HG02870 (cell line): ENCODE measurements around the gene SUPT5H.

Source experiments
- ATAC-seq: cut with Tn5 transposase; IDR thresholded peaks from one replicate; pipeline ENCODE4 v1.9.1; 2021; ENCODE audit warnings: mild to moderate bottlenecking, moderate library complexity; ENCODE audit not compliant: unreplicated experiment

Gene SUPT5H

GRCh38 chr19:39518458-39518857 is 73.1 kb downstream of the SUPT5H start:
- ATAC-seq: no peak

- ATAC-seq: no peak
Observed at GRCh38 chr19:39518975-39519374, 73.6 kb downstream of the SUPT5H start.

- no peak for ATAC-seq
Observed at GRCh38 chr19:39520541-39521484, 75.4 kb downstream of the SUPT5H start.

- ATAC-seq: no peak
Observed at GRCh38 chr19:39524495-39524894, 79.1 kb downstream of the SUPT5H start.

GRCh38 chr19:39525205-39525604 is 79.8 kb downstream of the SUPT5H start:
- ATAC-seq: no peak
